GM23338 (cell line): ENCODE results near the gene RIMS4. TPM values are rescaled to one million over a fixed set of nuclear protein-coding genes. Genes with fewer than 3 reads are reported as not detected.

Experiments
- ATAC-seq: fragments of 200-7000 bp; cut with Tn5 transposase; 3 replicates; pipeline ENCODE4 v1.9.1; 2020
- DNase-seq: peaks from one replicate; pipeline ENCODE4 v3.0.0-alpha.2; 2015; ENCODE audit warnings: low spot score
- H2AFZ ChIP-seq: fragments of 200-600 bp; sonication (generic); 2 replicates; pipeline ENCODE4 v1.8.0; 2016; ENCODE audit warnings: antibody characterized with exemption, mild to moderate bottlenecking, moderate library complexity
- H3F3A ChIP-seq: fragments of 200-600 bp; sonication (generic); replicated peaks from 2 replicates; pipeline ENCODE4 v1.8.0; 2017; ENCODE audit warnings: antibody characterized with exemption, mixed run types, low read depth
- H3K27ac ChIP-seq: fragments of 200-600 bp; sonication (generic); 2 replicates; pipeline ENCODE4 v1.6.1; 2016; ENCODE audit warnings: low read depth
- H3K27me3 ChIP-seq: fragments of 200-600 bp; sonication (generic); 2 replicates; pipeline ENCODE4 v1.8.0; 2016; ENCODE audit warnings: mild to moderate bottlenecking, mixed run types, moderate library complexity; ENCODE audit not compliant: insufficient read depth
- H3K36me3 ChIP-seq: fragments of 200-600 bp; sonication (generic); 2 replicates; pipeline ENCODE4 v1.8.0; 2016; ENCODE audit warnings: mild to moderate bottlenecking; ENCODE audit not compliant: insufficient read depth
- H3K4me1 ChIP-seq: fragments of 200-600 bp; sonication (generic); 2 replicates; pipeline ENCODE4 v1.8.0; 2016; ENCODE audit warnings: mild to moderate bottlenecking, moderate library complexity; ENCODE audit not compliant: insufficient read depth
- H3K4me2 ChIP-seq: fragments of 200-600 bp; sonication (generic); 2 replicates; pipeline ENCODE4 v1.7.1; 2017; ENCODE audit warnings: mixed run types
- H3K4me3 ChIP-seq: fragments of 200-600 bp; sonication (generic); 2 replicates; pipeline ENCODE4 v1.6.1; 2016; ENCODE audit warnings: mixed run types
- H3K79me2 ChIP-seq: fragments of 200-600 bp; sonication (generic); replicated peaks from 2 replicates; pipeline ENCODE4 v1.8.0; 2017; ENCODE audit warnings: mild to moderate bottlenecking; ENCODE audit not compliant: insufficient read depth
- H3K9me2 ChIP-seq: fragments of 200-600 bp; sonication (generic); 2 replicates; pipeline ENCODE4 v1.8.0; 2017; ENCODE audit not compliant: insufficient read depth
- H4K20me1 ChIP-seq: fragments of 200-600 bp; sonication (generic); replicated peaks from 2 replicates; pipeline ENCODE4 v1.8.0; 2017; ENCODE audit warnings: mild to moderate bottlenecking; ENCODE audit not compliant: insufficient read depth
- H3K27ac Mint-ChIP-seq: 2 replicates; pipeline ENCODE4 v1.8.0; 2020; ENCODE audit warnings: inconsistent platforms, mild to moderate bottlenecking, moderate library complexity, mixed read lengths
- H3K27me3 Mint-ChIP-seq: 3 replicates; pipeline ENCODE4 v1.8.0; 2022; ENCODE audit warnings: low read depth, mild to moderate bottlenecking, moderate library complexity, mixed read lengths, inconsistent platforms; ENCODE audit not compliant: insufficient read depth, poor library complexity
- H3K36me3 Mint-ChIP-seq: 3 replicates; pipeline ENCODE4 v1.8.0; 2021; ENCODE audit warnings: low read depth, mild to moderate bottlenecking, inconsistent platforms, moderate library complexity, mixed read lengths
- H3K4me1 Mint-ChIP-seq: 3 replicates; pipeline ENCODE4 v1.8.0; 2020; ENCODE audit warnings: mild to moderate bottlenecking, inconsistent platforms, mixed read lengths
- H3K4me3 Mint-ChIP-seq: 3 replicates; pipeline ENCODE4 v1.8.0; 2021; ENCODE audit warnings: moderate library complexity, mild to moderate bottlenecking, inconsistent platforms, mixed read lengths
- H3K9me3 Mint-ChIP-seq: 3 replicates; pipeline ENCODE4 v1.8.0; 2020; ENCODE audit warnings: moderate library complexity, mild to moderate bottlenecking, inconsistent platforms, mixed read lengths
- CREB1 ChIP-seq: fragments of 250-450 bp; sonication (Bioruptor Pico); IDR thresholded peaks from 2 replicates; pipeline ENCODE4 v1.5.0; 2020; ENCODE audit warnings: low read depth, mild to moderate bottlenecking, moderate library complexity
- CTCF ChIP-seq, 2 experiments: fragments of 200-600 bp in 1 of 2; sonication (generic) in 1 of 2; conservative IDR thresholded peaks; 2 replicates each; pipeline versions ENCODE4 v1.5.1 to v1.6.1; 2016 to 2017; ENCODE audit warnings: antibody characterized with exemption in 2 of 2, low read depth in 2 of 2, mild to moderate bottlenecking in 2 of 2, moderate library complexity in 1 of 2
- ETS1 ChIP-seq: IDR thresholded peaks from 2 replicates; pipeline ENCODE4 v1.6.1; 2016; ENCODE audit warnings: antibody characterized with exemption
- EZH2 ChIP-seq: fragments of 200-600 bp; sonication (generic); IDR thresholded peaks from one replicate; pipeline ENCODE4 v1.8.0; 2017; ENCODE audit warnings: antibody characterized with exemption, mild to moderate bottlenecking, low read depth; ENCODE audit not compliant: unreplicated experiment
- EZH2phosphoT487 ChIP-seq: fragments of 200-600 bp; sonication (generic); IDR thresholded peaks from one replicate; pipeline ENCODE4 v1.8.1; 2018; ENCODE audit warnings: antibody characterized with exemption; ENCODE audit not compliant: unreplicated experiment
- JUNB ChIP-seq: IDR thresholded peaks from one replicate; pipeline ENCODE4 v1.6.1; 2016; ENCODE audit warnings: antibody characterized with exemption; ENCODE audit not compliant: unreplicated experiment
- NANOG ChIP-seq: IDR thresholded peaks from 2 replicates; pipeline ENCODE4 v1.6.1; 2016; ENCODE audit warnings: antibody characterized with exemption, borderline replicate concordance
- POLR2AphosphoS5 ChIP-seq: IDR thresholded peaks from 2 replicates; pipeline ENCODE4 v1.6.1; 2016; ENCODE audit warnings: antibody characterized with exemption, low read depth
- REST ChIP-seq: IDR thresholded peaks from one replicate; pipeline ENCODE4 v1.6.1; 2018; ENCODE audit warnings: antibody characterized with exemption; ENCODE audit not compliant: unreplicated experiment
- STAT1 ChIP-seq: IDR thresholded peaks from one replicate; pipeline ENCODE4 v1.6.1; 2016; ENCODE audit warnings: antibody characterized with exemption; ENCODE audit not compliant: unreplicated experiment
- ZNF114 ChIP-seq: fragments of 250-450 bp; sonication (Bioruptor Pico); IDR thresholded peaks from 2 replicates; pipeline ENCODE4 v1.5.0; 2020; ENCODE audit warnings: mild to moderate bottlenecking, moderate library complexity
- ZNF331 ChIP-seq: fragments of 250-450 bp; sonication (Bioruptor Pico); IDR thresholded peaks from 2 replicates; pipeline ENCODE4 v1.5.0; 2020; ENCODE audit warnings: low read depth, mild to moderate bottlenecking, moderate library complexity
- ZNF462 ChIP-seq: fragments of 250-450 bp; sonication (Bioruptor Pico); IDR thresholded peaks from 2 replicates; pipeline ENCODE4 v1.5.0; 2020; ENCODE audit warnings: mild to moderate bottlenecking, moderate library complexity
- polyA plus RNA-seq: library from polyadenylated mRNA; unstranded; fragments of >200 nt; fragmentation: Nextera tagmentation; extraction: Ambion mirVana; gene quantifications from 2 replicates; pipeline ENCODE4 v1.2.1, GENCODE V29; 2016
- total RNA-seq: library from RNA; depleted of rRNA; stranded (reverse); fragments of >200 nt; shearing (Covaris generic); gene quantifications from 2 replicates; pipeline ENCODE4 v1.2.3, GENCODE V29; 2014

The RIMS4 gene
- total and polyA plus RNA-seq, 2 experiments from 2014 or later: 3.5 to 39.7 TPM

- H3K79me2 ChIP-seq: no peaks in the 10 kb centered on the region
- no peaks in the 10 kb centered on the region for H3K27me3 ChIP-seq
- no peak overlapping the region for H3K4me3 ChIP-seq
- no peaks in the 10 kb centered on the region; the same call in 1 of the 2 replicates for H4K20me1 ChIP-seq
- no peak overlapping the region for H3K4me2 ChIP-seq
- H3K4me3 Mint-ChIP-seq: no peak overlapping the region
- no peak overlapping the region for H3K27ac ChIP-seq
- no peaks in the 10 kb centered on the region for H3K36me3 ChIP-seq
- TF ChIP-seq ZNF462 (CRISPR knock-in tag) (no peak), JUNB (no peak), ETS1 (no peak), ZNF331 (no peak), STAT1 (no peak), CTCF (conservative IDR thresholded peaks at IDR 0.05; ENCODE audit: low read depth in 2 of 2) (no peak), NANOG (no peak), EZH2 (no peak), EZH2phosphoT487 (no peak), REST (no peak), POLR2AphosphoS5 (no peak), ZNF114 (CRISPR knock-in tag) (no peak), CREB1 (CRISPR knock-in tag) (no peak)
- DNase-seq: no peak
- H3K27me3 Mint-ChIP-seq: peaks cover 9% of the 10 kb centered on the region
- ATAC-seq: no peak
- no peaks in the 10 kb centered on the region for H3F3A ChIP-seq
- H3K36me3 Mint-ChIP-seq: peaks cover 2% of the 10 kb centered on the region; the same call in 1 of the 3 replicates
- no peak overlapping the region for H3K27ac Mint-ChIP-seq
- peaks cover 9% of the 10 kb centered on the region for H3K4me1 ChIP-seq
- no peaks in the 10 kb centered on the region for H3K9me3 Mint-ChIP-seq
- H2AFZ ChIP-seq: no peak overlapping the region
- peaks cover 42% of the 10 kb centered on the region for H3K4me1 Mint-ChIP-seq
- no peaks in the 10 kb centered on the region for H3K9me2 ChIP-seq
Measured at GRCh38 chr20:44792796-44793195, 17.6 kb downstream of the RIMS4 start.
